H1 (cell line): ENCODE results near the gene SPEF2. TPM values are rescaled to one million over a fixed set of nuclear protein-coding genes. Genes with fewer than 3 reads are reported as not detected.

Experiments
- CTCF ChIA-PET: fragments of 300-600 bp; sonication (Branson Sonifier 250); formaldehyde crosslinking; loops from one replicate; lab custom pipeline; 2021; ENCODE audit not compliant: partially characterized antibody; lab: Charles Lee
- POLR2A ChIA-PET: fragments of 300-600 bp; sonication (Branson Sonifier 250); formaldehyde crosslinking; loops from one replicate; lab custom pipeline; 2021; ENCODE audit warnings: inconsistent platforms; ENCODE audit not compliant: partially characterized antibody; lab: Charles Lee
- DNase-seq, 2 experiments: peaks; one replicate each; pipeline versions ENCODE4 v3.0.0 to v3.0.0-alpha.2; 2010 to 2022; ENCODE audit warnings: low spot score in 2 of 2, low read depth in 1 of 2, mixed read lengths in 1 of 2
- FAIRE-seq: peaks from 2 replicates; lab custom pipeline; 2011; peaks lifted over from hg19 to GRCh38; lab: Jason Lieb, UNC
- H2AFZ ChIP-seq: 2 replicates; pipeline ENCODE4 v1.8.1; 2012; ENCODE audit warnings: low read length, inconsistent platforms
- H2AK5ac ChIP-seq: 2 replicates; pipeline ENCODE4 v1.6.1; 2013; ENCODE audit warnings: low read depth, low read length
- H2BK120ac ChIP-seq: replicated peaks from 2 replicates; pipeline ENCODE3; 2013; ENCODE audit warnings: low read depth, low read length, inconsistent platforms
- H2BK12ac ChIP-seq: 2 replicates; pipeline ENCODE4 v1.6.1; 2013; ENCODE audit warnings: low read depth, low read length
- H2BK15ac ChIP-seq: 2 replicates; pipeline ENCODE4 v1.6.1; 2013; ENCODE audit warnings: low read length
- H2BK20ac ChIP-seq: 2 replicates; pipeline ENCODE4 v1.6.1; 2013; ENCODE audit warnings: low read length
- H2BK5ac ChIP-seq: 2 replicates; pipeline ENCODE4 v1.6.1; 2013; ENCODE audit warnings: low read depth, low read length
- H3K14ac ChIP-seq: 2 replicates; pipeline ENCODE4 v1.6.1; 2013; ENCODE audit warnings: inconsistent platforms; ENCODE audit not compliant: insufficient read length
- H3K18ac ChIP-seq: 2 replicates; pipeline ENCODE4 v1.6.1; 2013; ENCODE audit warnings: low read length; ENCODE audit errors: extremely low read depth
- H3K23ac ChIP-seq: 2 replicates; pipeline ENCODE4 v1.6.1; 2013; ENCODE audit warnings: inconsistent platforms; ENCODE audit not compliant: insufficient read length
- H3K23me2 ChIP-seq: 2 replicates; pipeline ENCODE4 v1.6.1; 2013; ENCODE audit warnings: low read depth, low read length
- H3K27ac ChIP-seq: 2 replicates; pipeline ENCODE4 v1.6.1; 2011; ENCODE audit warnings: low read depth, low read length, inconsistent platforms
- H3K27me3 ChIP-seq, 4 experiments: replicated peaks in 1 of 4; 1 replicate in 1 of 4; 2 replicates in 3 of 4; pipeline versions ENCODE4 v1.6.1 to v1.8.1; 2011 to 2013; ENCODE audit warnings: low read length in 3 of 4, mild to moderate bottlenecking in 3 of 4, inconsistent platforms in 2 of 4, mixed read lengths in 2 of 4, moderate library complexity in 1 of 4; ENCODE audit not compliant: control insufficient read depth in 3 of 4, insufficient read depth in 3 of 4; ENCODE audit errors: extremely low read depth in 1 of 4
- H3K36me3 ChIP-seq, 4 experiments: 2 replicates each; pipeline versions ENCODE4 v1.6.1 to v1.8.1; 2011 to 2013; ENCODE audit warnings: mild to moderate bottlenecking in 4 of 4, low read length in 3 of 4, moderate library complexity in 2 of 4, control low read depth in 1 of 4, inconsistent platforms in 1 of 4; ENCODE audit not compliant: insufficient read depth in 4 of 4, control insufficient read depth in 2 of 4
- H3K4ac ChIP-seq: replicated peaks from 2 replicates; pipeline ENCODE3; 2013; ENCODE audit warnings: low read length, low read depth, mixed read lengths, inconsistent platforms; ENCODE audit not compliant: insufficient read length
- H3K4me1 ChIP-seq, 4 experiments: replicated peaks in 1 of 4; 1 replicate in 1 of 4; 2 replicates in 3 of 4; pipeline versions ENCODE4 v1.6.1 to v1.8.1; 2011 to 2013; ENCODE audit warnings: low read length in 3 of 4, inconsistent platforms in 2 of 4, mixed read lengths in 1 of 4; ENCODE audit not compliant: insufficient read depth in 4 of 4, control insufficient read depth in 3 of 4
- H3K4me2 ChIP-seq, 2 experiments: 2 replicates each; pipeline versions ENCODE4 v1.6.1 to v1.8.1; 2011 to 2013; ENCODE audit warnings: low read depth in 2 of 2, low read length in 2 of 2, control low read depth in 1 of 2, inconsistent platforms in 1 of 2, mild to moderate bottlenecking in 1 of 2; ENCODE audit not compliant: insufficient read depth in 1 of 2
- H3K4me3 ChIP-seq, 4 experiments: fragments of 200-600, 300-600 bp in 1 of 4; sonication (generic), shearing (Covaris generic), sonication (Bioruptor Twin) in 1 of 4; 2 replicates each; pipeline versions ENCODE4 v1.5.1 to v1.8.1; 2011 to 2016; ENCODE audit warnings: low read length in 4 of 4, low read depth in 3 of 4, control low read depth in 2 of 4, inconsistent platforms in 2 of 4, mild to moderate bottlenecking in 2 of 4, mixed read lengths in 1 of 4, moderate library complexity in 1 of 4; ENCODE audit not compliant: insufficient read depth in 2 of 4; ENCODE audit errors: extremely low read depth in 1 of 4
- H3K56ac ChIP-seq: replicated peaks from 2 replicates; pipeline ENCODE3; 2013; ENCODE audit warnings: low read depth, mild to moderate bottlenecking, mixed read lengths, low read length, inconsistent platforms; ENCODE audit not compliant: insufficient read length
- H3K79me1 ChIP-seq: 2 replicates; pipeline ENCODE4 v1.6.1; 2013; ENCODE audit warnings: low read depth, low read length, control low read depth
- H3K79me2 ChIP-seq, 2 experiments: 2 replicates each; pipeline versions ENCODE4 v1.6.1 to v1.8.1; 2012 to 2013; ENCODE audit warnings: low read length in 2 of 2, mild to moderate bottlenecking in 2 of 2, inconsistent platforms in 1 of 2; ENCODE audit not compliant: insufficient read depth in 2 of 2, control insufficient read depth in 1 of 2
- H3K9ac ChIP-seq, 4 experiments: replicated peaks in 1 of 4; 1 replicate in 1 of 4; 2 replicates in 3 of 4; pipeline versions ENCODE4 v1.6.1 to v1.8.1; 2011 to 2013; ENCODE audit warnings: low read depth in 3 of 4, low read length in 3 of 4, control low read depth in 2 of 4, mild to moderate bottlenecking in 2 of 4, moderate library complexity in 2 of 4, inconsistent platforms in 1 of 4; ENCODE audit errors: extremely low read depth in 1 of 4
- H3K9me3 ChIP-seq, 2 experiments: 2 replicates each; pipeline versions ENCODE4 v1.6.1 to v1.8.1; 2012 to 2013; ENCODE audit warnings: mild to moderate bottlenecking in 2 of 2, moderate library complexity in 2 of 2, control low read depth in 1 of 2, inconsistent platforms in 1 of 2, low read depth in 1 of 2, low read length in 1 of 2, mixed read lengths in 1 of 2; ENCODE audit not compliant: insufficient read depth in 2 of 2
- H4K20me1 ChIP-seq, 2 experiments: replicated peaks in 1 of 2; 2 replicates each; pipeline versions ENCODE3 to v1.8.1; 2011 to 2013; ENCODE audit warnings: inconsistent platforms in 2 of 2, low read length in 2 of 2, mild to moderate bottlenecking in 1 of 2; ENCODE audit not compliant: insufficient read depth in 2 of 2, control insufficient read depth in 1 of 2
- H4K5ac ChIP-seq: 2 replicates; pipeline ENCODE4 v1.6.1; 2013; ENCODE audit warnings: low read length, low read depth, mixed read lengths, inconsistent platforms; ENCODE audit not compliant: insufficient read length
- H4K8ac ChIP-seq: 2 replicates; pipeline ENCODE4 v1.8.0; 2013; ENCODE audit warnings: mild to moderate bottlenecking, moderate library complexity, low read length, inconsistent platforms; ENCODE audit not compliant: insufficient read depth; ENCODE audit errors: extremely low read depth
- H4K91ac ChIP-seq: replicated peaks from 2 replicates; pipeline ENCODE3; 2013; ENCODE audit warnings: low read length, mixed read lengths, inconsistent platforms; ENCODE audit not compliant: insufficient read length
- KDM4A ChIP-seq: IDR thresholded peaks from one replicate; pipeline ENCODE4 v1.7.1; 2012; ENCODE audit warnings: low read depth, mild to moderate bottlenecking, moderate library complexity, low read length, inconsistent platforms; ENCODE audit not compliant: severe bottlenecking
- WGBS, 2 experiments: shearing (Covaris generic) in 1 of 2; methylation state at CpG; one replicate each; pipeline versions ENCODE4 v1.1.6 to v1.1.7; 2013 to 2015; ENCODE audit warnings: low lambda C conversion rate in 2 of 2, mixed read lengths in 2 of 2, inconsistent platforms in 1 of 2, low coverage in 1 of 2, missing lambda C conversion rate in 1 of 2; ENCODE audit not compliant: insufficient replicate concordance in 2 of 2, insufficient coverage in 1 of 2, insufficient read length in 1 of 2; ENCODE audit errors: extremely low coverage in 1 of 2, missing lambda C conversion rate in 1 of 2; 5-methylcytosine and 5-hydroxymethylcytosine counted together
- polyA plus RNA-seq, 7 experiments: library from polyadenylated mRNA; depleted of rRNA in 3 of 7; stranded (reverse) in 5 of 7; unstranded in 2 of 7; fragments of >200 nt in 5 of 7; fragments of 200-250 nt in 2 of 7; gene quantifications; 1 replicate in 5 of 7; 2 replicates in 1 of 7; 4 replicates in 1 of 7; pipeline versions ENCODE4 v1.2.1 to v1.2.3, GENCODE V29; 2011 to 2013; ENCODE audit warnings: missing spikeins in 2 of 7, mixed read lengths in 2 of 7
- total RNA-seq: library from RNA; stranded (reverse); fragmentation: NEBNext Ultra II Directional; extraction: Animal tissue kit (Norgen Biotek cat#: 25700); gene quantifications from 2 replicates; pipeline ENCODE4 v1.2.1, GENCODE V29; 2021
- TF ChIP-seq, protein P1 (sequence below): IDR thresholded peaks from 2 replicates; pipeline ENCODE4 v1.6.1; 2011; ENCODE audit warnings: low read depth, mild to moderate bottlenecking, low read length; ENCODE audit not compliant: insufficient read depth

Gene SPEF2
- total and polyA plus RNA-seq, 2 of the 8 experiments (the other 6 are each of a cell fraction or from before 2014, with no cell fraction given), result 0.14 to 0.73 TPM

DNA sequence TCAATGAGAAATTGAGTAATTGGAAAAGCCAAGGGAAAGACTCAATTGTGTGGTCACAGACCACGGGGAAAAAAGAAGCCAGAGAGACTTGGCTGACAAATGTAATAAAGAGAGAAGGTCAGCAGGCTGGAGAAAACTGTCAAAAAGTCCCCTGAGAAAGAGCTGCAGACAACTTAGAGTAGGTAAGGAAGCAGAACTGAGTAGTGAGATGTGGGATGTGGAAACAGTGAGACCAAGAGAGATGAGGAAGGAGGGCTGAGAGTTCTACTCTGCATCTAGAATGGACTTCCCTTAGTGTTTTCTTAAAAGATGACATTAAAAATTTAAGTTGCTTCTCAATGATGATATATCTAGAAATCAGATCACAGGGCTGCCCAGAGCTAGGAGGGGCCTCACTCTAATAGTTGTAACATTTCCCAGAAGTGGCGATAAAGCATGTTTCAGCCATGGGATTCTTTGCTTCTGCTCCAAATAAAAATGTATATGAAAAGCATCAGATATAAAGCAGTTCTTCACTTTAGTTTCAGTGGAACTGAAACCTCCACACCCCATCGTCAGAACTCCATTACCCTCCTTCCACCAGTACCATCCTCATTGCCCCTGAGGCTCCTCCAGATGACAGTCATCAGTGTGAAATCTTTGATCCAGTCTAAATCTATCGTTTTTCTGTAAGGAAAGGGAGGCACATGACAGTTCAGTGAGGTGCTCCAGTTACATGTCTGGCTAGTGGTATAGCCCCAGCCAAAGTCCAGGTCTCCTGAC, 80.6 kb downstream of the SPEF2 start:
- Histone ChIP-seq H2BK120ac (no peak overlapping the region), H2BK12ac (no peak overlapping the region), H3K4me1 (no peaks in the 10 kb centered on the region), H3K14ac (no peak overlapping the region), H2BK15ac (no peak overlapping the region), H3K9me3 (no peaks in the 10 kb centered on the region), H3K36me3 (no peaks in the 10 kb centered on the region), H3K23me2 (no peaks in the 10 kb centered on the region), H2AK5ac (no peak overlapping the region), H3K27ac (no peak overlapping the region), H3K56ac (no peak overlapping the region), H4K8ac (no peak overlapping the region), H3K9ac (no peak overlapping the region), H3K27me3 (no peaks in the 10 kb centered on the region), H4K20me1 (peaks cover 0 to 1% of the 10 kb centered on the region in 2 experiments), H2BK20ac (no peak overlapping the region), H2BK5ac (no peak overlapping the region), H3K79me1 (no peaks in the 10 kb centered on the region), H3K79me2 (no peaks in the 10 kb centered on the region), H3K4me3 (no peak overlapping the region), H3K4me2 (no peak overlapping the region), H4K91ac (no peak overlapping the region), H3K4ac (no peak overlapping the region), H3K23ac (no peak overlapping the region), H2AFZ (no peak overlapping the region), H4K5ac (no peak overlapping the region)
- POLR2A ChIA-PET, result no interaction called here
- CTCF ChIA-PET, result interaction anchor here (1.1 to 1.3 kb wide), 2 partner anchors 10 kb away, joined by 3 to 5 read pairs; no protein-coding TSS in a partner anchor
- WGBS, 2 experiments, result 87% methylated on average over 4 of the region's 4 CpGs; no CpG with 5 or more reads in 1 of the 2 experiments
- FAIRE-seq (no peak), DNase-seq (no peak)
- TF ChIP-seq, protein P1, sequence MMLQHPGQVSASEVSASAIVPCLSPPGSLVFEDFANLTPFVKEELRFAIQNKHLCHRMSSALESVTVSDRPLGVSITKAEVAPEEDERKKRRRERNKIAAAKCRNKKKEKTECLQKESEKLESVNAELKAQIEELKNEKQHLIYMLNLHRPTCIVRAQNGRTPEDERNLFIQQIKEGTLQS, result no peak
- no peak for TF ChIP-seq KDM4A
- TF ChIP-seq, all 59 proteins: peak for 0
- no peak overlapping the region for H3K18ac ChIP-seq
